Adrenal gland (tissue), 5 donors: ENCODE results near the gene SPATC1L.

ENCODE experiments used
- POLR2A ChIP-seq, 2 donors: fragments of 450-650 bp; IDR thresholded peaks; one replicate each; pipeline ENCODE4 v1.6.1; 2017; ENCODE audit warnings: antibody characterized with exemption in 2 of 2, mild to moderate bottlenecking in 2 of 2, moderate library complexity in 1 of 2
- TF ChIP-seq, protein P1 (sequence below), 6 experiments: fragments of 450-650 bp in 4 of 6; fragments of 200-600 bp in 2 of 6; sonication (generic) in 1 of 6; IDR thresholded peaks; 1 replicate in 5 of 6; 2 replicates in 1 of 6; pipeline versions ENCODE4 v1.5.1 to v1.8.0; 2016 to 2021; ENCODE audit warnings: antibody characterized with exemption in 6 of 6, mild to moderate bottlenecking in 2 of 6, moderate library complexity in 1 of 6
- donor health status: DM: no; HTN: no; CAD: no.

DNA sequence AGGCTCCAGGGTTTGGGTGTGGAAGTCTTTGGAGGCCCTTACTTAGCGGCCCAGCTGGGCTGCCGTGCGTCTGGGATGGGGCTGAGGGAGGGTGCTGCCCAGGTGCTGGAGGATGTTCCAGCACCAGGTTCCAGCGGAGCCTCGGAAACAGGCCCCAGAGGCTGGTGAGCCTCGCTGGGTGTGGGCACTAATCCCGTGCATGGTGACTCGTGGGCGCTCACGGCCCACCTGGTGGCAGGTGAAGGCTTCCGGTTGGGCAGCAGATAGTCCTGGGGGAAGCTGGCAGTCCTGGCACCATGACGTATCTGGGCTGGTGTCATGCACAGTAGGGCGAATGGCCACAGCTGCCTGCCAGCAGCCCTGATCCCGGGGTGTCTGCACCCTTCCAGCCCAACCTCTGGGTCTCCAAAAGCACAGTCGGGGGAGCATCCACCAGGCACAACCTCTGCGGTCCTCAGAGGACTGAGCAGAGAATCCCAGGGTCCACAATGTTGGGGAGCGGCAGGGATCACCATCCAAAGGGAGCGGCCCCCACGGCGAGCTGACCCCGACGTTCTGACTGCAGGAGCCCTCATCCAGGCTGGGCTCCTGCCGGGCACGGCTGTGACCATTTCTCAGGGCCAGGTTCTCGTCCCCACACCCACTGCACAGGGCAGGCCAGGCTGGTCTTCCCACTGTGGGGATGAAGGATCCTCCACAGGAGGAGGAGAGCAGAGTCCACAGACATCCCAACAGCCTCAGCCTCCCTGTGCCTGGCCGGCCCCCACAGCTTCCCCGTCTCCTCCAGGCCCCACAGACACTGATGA lies 54.2 kb downstream of the SPATC1L start:
- TF ChIP-seq, protein P1, sequence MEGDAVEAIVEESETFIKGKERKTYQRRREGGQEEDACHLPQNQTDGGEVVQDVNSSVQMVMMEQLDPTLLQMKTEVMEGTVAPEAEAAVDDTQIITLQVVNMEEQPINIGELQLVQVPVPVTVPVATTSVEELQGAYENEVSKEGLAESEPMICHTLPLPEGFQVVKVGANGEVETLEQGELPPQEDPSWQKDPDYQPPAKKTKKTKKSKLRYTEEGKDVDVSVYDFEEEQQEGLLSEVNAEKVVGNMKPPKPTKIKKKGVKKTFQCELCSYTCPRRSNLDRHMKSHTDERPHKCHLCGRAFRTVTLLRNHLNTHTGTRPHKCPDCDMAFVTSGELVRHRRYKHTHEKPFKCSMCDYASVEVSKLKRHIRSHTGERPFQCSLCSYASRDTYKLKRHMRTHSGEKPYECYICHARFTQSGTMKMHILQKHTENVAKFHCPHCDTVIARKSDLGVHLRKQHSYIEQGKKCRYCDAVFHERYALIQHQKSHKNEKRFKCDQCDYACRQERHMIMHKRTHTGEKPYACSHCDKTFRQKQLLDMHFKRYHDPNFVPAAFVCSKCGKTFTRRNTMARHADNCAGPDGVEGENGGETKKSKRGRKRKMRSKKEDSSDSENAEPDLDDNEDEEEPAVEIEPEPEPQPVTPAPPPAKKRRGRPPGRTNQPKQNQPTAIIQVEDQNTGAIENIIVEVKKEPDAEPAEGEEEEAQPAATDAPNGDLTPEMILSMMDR (IDR thresholded peaks at IDR 0.05), result no peak
- TF ChIP-seq POLR2A (IDR thresholded peaks at IDR 0.05), result no peak
